Occipital lobe (tissue), 2 donors: ENCODE measurements around the gene BNIP1. TPM values are rescaled to one million over a fixed set of nuclear protein-coding genes. Genes with fewer than 3 reads are reported as not detected.

Source experiments
- DNase-seq: peaks from one replicate; lab custom pipeline; 2025; lab: John Stamatoyannopoulos, UW
- total RNA-seq: library from RNA; depleted of rRNA; stranded (reverse); fragments of >200 nt; gene quantifications from one replicate; pipeline ENCODE4 v1.2.3, GENCODE V29; 2014

The BNIP1 gene
- total RNA-seq, 1 donor from 2014 or later: 15.6 TPM

- DNase-seq: no peak
Measured at GRCh38 chr5:173165177-173166016, 21.1 kb downstream of the BNIP1 start.

- no peak for DNase-seq
Measured at GRCh38 chr5:173172166-173172565, 27.8 kb downstream of the BNIP1 start.

- no peak for DNase-seq
Measured at GRCh38 chr5:173175523-173175922, 31.2 kb downstream of the BNIP1 start.

- no peak for DNase-seq
Measured at GRCh38 chr5:173178369-173178910, 34.1 kb downstream of the BNIP1 start.

- DNase-seq: no peak
Measured at GRCh38 chr5:173180331-173180730, 36.0 kb downstream of the BNIP1 start.

- no peak for DNase-seq
Measured at GRCh38 chr5:173187054-173187743, 42.9 kb downstream of the BNIP1 start.

GRCh38 chr5:173188280-173188679 is 43.9 kb downstream of the BNIP1 start:
- DNase-seq: no peak

GRCh38 chr5:173191015-173191414 is 46.7 kb downstream of the BNIP1 start:
- DNase-seq: no peak

- no peak for DNase-seq
Measured at GRCh38 chr5:173191561-173191960, 47.2 kb downstream of the BNIP1 start.

GRCh38 chr5:173192561-173192960 is 48.2 kb downstream of the BNIP1 start:
- DNase-seq: no peak

- no peak for DNase-seq
Measured at GRCh38 chr5:173196133-173196952, 52.0 kb downstream of the BNIP1 start.

- no peak for DNase-seq
Measured at GRCh38 chr5:173197375-173197891, 53.1 kb downstream of the BNIP1 start.

- no peak for DNase-seq
Measured at GRCh38 chr5:173198049-173198448, 53.7 kb downstream of the BNIP1 start.

- DNase-seq: no peak
Measured at GRCh38 chr5:173200356-173200755, 56.0 kb downstream of the BNIP1 start.

GRCh38 chr5:173201636-173202265 is 57.4 kb downstream of the BNIP1 start:
- DNase-seq: no peak

- no peak for DNase-seq
Measured at GRCh38 chr5:173202266-173202875, 58.0 kb downstream of the BNIP1 start.

- DNase-seq: no peak
Measured at GRCh38 chr5:173204185-173204979, 60.1 kb downstream of the BNIP1 start.

GRCh38 chr5:173205916-173206315 is 61.6 kb downstream of the BNIP1 start:
- no peak for DNase-seq

GRCh38 chr5:173208296-173208695 is 64.0 kb downstream of the BNIP1 start:
- DNase-seq: no peak

- no peak for DNase-seq
Measured at GRCh38 chr5:173210877-173211276, 66.5 kb downstream of the BNIP1 start.
